ENCODE data around the gene RCSD1.

Gene RCSD1

GRCh38 chr1:167635941-167636340 is 5.9 kb downstream of the RCSD1 start:
- Histone ChIP-seq H2AK5ac (ENCODE audit: low read depth, low read length) (no peak overlapping the region), H2BK5ac (ENCODE audit: low read length) (no peak overlapping the region), H4K91ac (ENCODE audit: low read depth, low read length, poor library complexity) (no peak overlapping the region), H3K9me3 (replicated peaks in 1 of 2; ENCODE audit: control insufficient read depth in 2 of 2, insufficient read depth in 1 of 2, low read depth in 1 of 2, low read length in 2 of 2) (peaks cover 0 to 1% of the 10 kb centered on the region in 2 donors), H3K9ac (ENCODE audit: low read depth, low read length, poor library complexity) (no peak overlapping the region), H3K4me3 (ENCODE audit: low read length in 2 of 2) (no peak overlapping the region), H2BK15ac (ENCODE audit: low read length) (no peak overlapping the region), H3K4ac (ENCODE audit: low read length) (no peak overlapping the region), H4K8ac (ENCODE audit: low read depth, low read length) (no peak overlapping the region), H3K27ac (replicated peaks; ENCODE audit: low read length) (no peak overlapping the region), H2BK120ac (ENCODE audit: low read depth, low read length) (no peak overlapping the region), H3K36me3 (replicated peaks in 1 of 2; ENCODE audit: control insufficient read depth in 2 of 2, insufficient read depth in 2 of 2, low read length in 2 of 2) (no peaks in the 10 kb centered on the region), H2BK12ac (ENCODE audit: low read length) (no peak overlapping the region), H3K27me3 (ENCODE audit: control insufficient read depth in 3 of 3, insufficient read depth in 3 of 3, low read depth in 1 of 3, low read length in 3 of 3) (peaks cover 0 to 57% (median 9%) of the 10 kb centered on the region in 3 experiments), H3K4me1 (ENCODE audit: control insufficient read depth in 2 of 2, insufficient read depth in 1 of 2, low read depth in 1 of 2, low read length in 2 of 2) (peaks cover 0 to 9% of the 10 kb centered on the region in 2 donors), H3K79me1 (ENCODE audit: low read depth, low read length) (no peaks in the 10 kb centered on the region), H3K23ac (ENCODE audit: low read depth, low read length, poor library complexity) (no peak overlapping the region), H3K4me2 (ENCODE audit: insufficient read depth, low read length, poor library complexity, severe bottlenecking) (no peak overlapping the region), H2AFZ (ENCODE audit: low read length) (no peak overlapping the region), H3K18ac (ENCODE audit: low read length) (no peak overlapping the region), H3K14ac (ENCODE audit: low read length) (no peak overlapping the region)
- WGBS, 2 donors (ENCODE audit: extremely low coverage in 2 of 2, insufficient read length in 2 of 2, insufficient replicate concordance in 1 of 2), result no CpG with 5 or more reads among the region's 3 CpGs
- no peak for DNase-seq (ENCODE audit: low spot score)

GRCh38 chr1:167638064-167638463 is 8.0 kb downstream of the RCSD1 start:
- Histone ChIP-seq H4K8ac (ENCODE audit: low read depth, low read length) (no peak overlapping the region), H2AFZ (ENCODE audit: low read length) (no peak overlapping the region), H2BK120ac (ENCODE audit: low read depth, low read length) (no peak overlapping the region), H2BK12ac (ENCODE audit: low read length) (no peak overlapping the region), H3K14ac (ENCODE audit: low read length) (peak overlapping the region; percentile 61), H3K4me1 (ENCODE audit: control insufficient read depth in 2 of 2, insufficient read depth in 1 of 2, low read depth in 1 of 2, low read length in 2 of 2) (peaks cover 0 to 12% of the 10 kb centered on the region in 2 donors), H3K9ac (ENCODE audit: low read depth, low read length, poor library complexity) (no peak overlapping the region), H3K27me3 (ENCODE audit: control insufficient read depth in 3 of 3, insufficient read depth in 3 of 3, low read depth in 1 of 3, low read length in 3 of 3) (peaks cover 0 to 41% (median 0%) of the 10 kb centered on the region in 3 experiments), H2BK5ac (ENCODE audit: low read length) (no peak overlapping the region), H3K36me3 (replicated peaks in 1 of 2; ENCODE audit: control insufficient read depth in 2 of 2, insufficient read depth in 2 of 2, low read length in 2 of 2) (no peaks in the 10 kb centered on the region), H3K4me2 (ENCODE audit: insufficient read depth, low read length, poor library complexity, severe bottlenecking) (no peak overlapping the region), H3K4me3 (ENCODE audit: low read length in 2 of 2) (no peak overlapping the region), H4K91ac (ENCODE audit: low read depth, low read length, poor library complexity) (peak overlapping the region; percentile 66), H2BK15ac (ENCODE audit: low read length) (no peak overlapping the region), H3K79me1 (ENCODE audit: low read depth, low read length) (no peaks in the 10 kb centered on the region), H3K4ac (ENCODE audit: low read length) (no peak overlapping the region), H3K27ac (replicated peaks; ENCODE audit: low read length) (no peak overlapping the region), H2AK5ac (ENCODE audit: low read depth, low read length) (peak overlapping the region; percentile 64), H3K23ac (ENCODE audit: low read depth, low read length, poor library complexity) (peak overlapping the region; percentile 77), H3K18ac (ENCODE audit: low read length) (peak overlapping the region; percentile 49), H3K9me3 (replicated peaks in 1 of 2; ENCODE audit: control insufficient read depth in 2 of 2, insufficient read depth in 1 of 2, low read depth in 1 of 2, low read length in 2 of 2) (no peaks in the 10 kb centered on the region)
- no CpG with 5 or more reads among the region's 5 CpGs for WGBS, 2 donors (ENCODE audit: extremely low coverage in 2 of 2, insufficient read length in 2 of 2, insufficient replicate concordance in 1 of 2)
- DNase-seq (ENCODE audit: low spot score), result no peak

- Histone ChIP-seq H3K4me1 (ENCODE audit: control insufficient read depth in 2 of 2, insufficient read depth in 1 of 2, low read depth in 1 of 2, low read length in 2 of 2) (peaks cover 0 to 11% of the 10 kb centered on the region in 2 donors), H2BK15ac (ENCODE audit: low read length) (no peak overlapping the region), H3K79me1 (ENCODE audit: low read depth, low read length) (no peaks in the 10 kb centered on the region), H2BK120ac (ENCODE audit: low read depth, low read length) (no peak overlapping the region), H3K4me3 (ENCODE audit: low read length in 2 of 2) (no peak overlapping the region), H4K91ac (ENCODE audit: low read depth, low read length, poor library complexity) (no peak overlapping the region), H3K14ac (ENCODE audit: low read length) (no peak overlapping the region), H2BK5ac (ENCODE audit: low read length) (no peak overlapping the region), H3K27me3 (ENCODE audit: control insufficient read depth in 3 of 3, insufficient read depth in 3 of 3, low read depth in 1 of 3, low read length in 3 of 3) (peaks cover 0 to 21% (median 0%) of the 10 kb centered on the region in 3 experiments), H3K9me3 (replicated peaks in 1 of 2; ENCODE audit: control insufficient read depth in 2 of 2, insufficient read depth in 1 of 2, low read depth in 1 of 2, low read length in 2 of 2) (no peaks in the 10 kb centered on the region), H3K23ac (ENCODE audit: low read depth, low read length, poor library complexity) (no peak overlapping the region), H2BK12ac (ENCODE audit: low read length) (no peak overlapping the region), H3K36me3 (replicated peaks in 1 of 2; ENCODE audit: control insufficient read depth in 2 of 2, insufficient read depth in 2 of 2, low read length in 2 of 2) (no peaks in the 10 kb centered on the region), H2AFZ (ENCODE audit: low read length) (no peak overlapping the region), H3K9ac (ENCODE audit: low read depth, low read length, poor library complexity) (no peak overlapping the region), H4K8ac (ENCODE audit: low read depth, low read length) (no peak overlapping the region), H3K18ac (ENCODE audit: low read length) (no peak overlapping the region), H3K27ac (replicated peaks; ENCODE audit: low read length) (no peak overlapping the region), H3K4ac (ENCODE audit: low read length) (no peak overlapping the region), H3K4me2 (ENCODE audit: insufficient read depth, low read length, poor library complexity, severe bottlenecking) (no peak overlapping the region), H2AK5ac (ENCODE audit: low read depth, low read length) (no peak overlapping the region)
- no CpG with 5 or more reads among the region's 8 CpGs for WGBS, 2 donors (ENCODE audit: extremely low coverage in 2 of 2, insufficient read length in 2 of 2, insufficient replicate concordance in 1 of 2)
- no peak for DNase-seq (ENCODE audit: low spot score)
Measured at GRCh38 chr1:167640051-167640450, 10.0 kb downstream of the RCSD1 start.

GRCh38 chr1:167641786-167642500 is 11.9 kb downstream of the RCSD1 start:
- Histone ChIP-seq H2BK12ac (ENCODE audit: low read length) (no peak overlapping the region), H2AK5ac (ENCODE audit: low read depth, low read length) (no peak overlapping the region), H3K27me3 (ENCODE audit: control insufficient read depth in 3 of 3, insufficient read depth in 3 of 3, low read depth in 1 of 3, low read length in 3 of 3) (peaks cover 0 to 8% (median 0%) of the 10 kb centered on the region in 3 experiments), H3K4ac (ENCODE audit: low read length) (no peak overlapping the region), H2BK15ac (ENCODE audit: low read length) (no peak overlapping the region), H4K91ac (ENCODE audit: low read depth, low read length, poor library complexity) (no peak overlapping the region), H3K27ac (replicated peaks; ENCODE audit: low read length) (no peak overlapping the region), H4K8ac (ENCODE audit: low read depth, low read length) (no peak overlapping the region), H2BK120ac (ENCODE audit: low read depth, low read length) (no peak overlapping the region), H3K9ac (ENCODE audit: low read depth, low read length, poor library complexity) (no peak overlapping the region), H3K9me3 (replicated peaks in 1 of 2; ENCODE audit: control insufficient read depth in 2 of 2, insufficient read depth in 1 of 2, low read depth in 1 of 2, low read length in 2 of 2) (no peaks in the 10 kb centered on the region), H3K18ac (ENCODE audit: low read length) (no peak overlapping the region), H3K36me3 (replicated peaks in 1 of 2; ENCODE audit: control insufficient read depth in 2 of 2, insufficient read depth in 2 of 2, low read length in 2 of 2) (no peaks in the 10 kb centered on the region), H3K14ac (ENCODE audit: low read length) (no peak overlapping the region), H3K23ac (ENCODE audit: low read depth, low read length, poor library complexity) (no peak overlapping the region), H3K4me1 (ENCODE audit: control insufficient read depth in 2 of 2, insufficient read depth in 1 of 2, low read depth in 1 of 2, low read length in 2 of 2) (peaks cover 0 to 5% of the 10 kb centered on the region in 2 donors), H2BK5ac (ENCODE audit: low read length) (no peak overlapping the region), H2AFZ (ENCODE audit: low read length) (no peak overlapping the region), H3K4me3 (ENCODE audit: low read length in 2 of 2) (no peak overlapping the region), H3K4me2 (ENCODE audit: insufficient read depth, low read length, poor library complexity, severe bottlenecking) (no peak overlapping the region), H3K79me1 (ENCODE audit: low read depth, low read length) (no peaks in the 10 kb centered on the region)
- no peak for DNase-seq (ENCODE audit: low spot score)
- WGBS, 2 donors (ENCODE audit: extremely low coverage in 2 of 2, insufficient read length in 2 of 2, insufficient replicate concordance in 1 of 2), result no CpG with 5 or more reads among the region's 7 CpGs
